Activated naive CD8-positive, alpha-beta T cell (primary cell): Measurements from ENCODE around the gene ST6GALNAC3.
"Not testable (repeated sequence)": the region's sequence is repeated elsewhere in the genome, so short reads cannot be mapped to it uniquely, and the experiment has no call there.

Experiments used
- H3K27ac Mint-ChIP-seq: one replicate; pipeline ENCODE4 v1.8.0; 2021; ENCODE audit warnings: mixed read lengths
- H3K27me3 Mint-ChIP-seq: one replicate; pipeline ENCODE4 v1.8.0; 2021; ENCODE audit warnings: mixed read lengths
- H3K36me3 Mint-ChIP-seq: one replicate; pipeline ENCODE4 v1.8.0; 2021; ENCODE audit warnings: mixed read lengths
- H3K4me1 Mint-ChIP-seq: one replicate; pipeline ENCODE4 v1.8.0; 2021; ENCODE audit warnings: low read depth, mixed read lengths
- H3K4me3 Mint-ChIP-seq: one replicate; pipeline ENCODE4 v1.8.0; 2021; ENCODE audit warnings: mild to moderate bottlenecking, mixed read lengths
- H3K9me3 Mint-ChIP-seq: one replicate; pipeline ENCODE4 v1.8.0; 2021; ENCODE audit warnings: low read depth, mixed read lengths

Gene ST6GALNAC3

DNA sequence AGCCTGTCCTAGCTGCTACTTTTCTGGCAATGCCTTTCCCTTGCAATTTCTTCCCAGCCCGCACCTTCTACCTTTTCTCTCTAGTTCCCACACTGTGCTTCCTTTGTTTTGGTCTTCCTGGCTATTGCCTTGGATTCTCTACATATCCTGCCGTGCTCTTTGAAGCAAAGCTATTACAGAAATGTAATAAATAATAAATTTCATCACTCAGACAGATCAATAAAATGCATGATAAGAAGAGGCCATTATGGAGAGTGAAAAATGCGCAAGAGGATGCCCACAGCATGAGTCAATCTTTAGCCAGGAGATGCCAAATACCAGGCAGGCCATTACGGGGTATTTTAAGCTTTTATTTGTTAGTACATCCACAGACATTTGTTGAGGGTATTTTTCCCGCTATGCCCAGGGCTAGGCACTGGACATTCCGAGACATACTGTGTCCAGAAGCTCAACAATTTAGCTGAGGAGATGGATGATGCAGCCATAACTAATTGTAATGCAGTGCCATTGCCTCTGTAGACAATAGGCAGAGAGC is 163.6 kb downstream of the ST6GALNAC3 start:
- H3K27ac Mint-ChIP-seq: no peak overlapping the region
- H3K9me3 Mint-ChIP-seq: no peaks in the 10 kb centered on the region
- no peak overlapping the region for H3K4me3 Mint-ChIP-seq
- no peaks in the 10 kb centered on the region for H3K36me3 Mint-ChIP-seq
- no peaks in the 10 kb centered on the region for H3K27me3 Mint-ChIP-seq
- H3K4me1 Mint-ChIP-seq: peaks cover 8% of the 10 kb centered on the region

- H3K4me1 Mint-ChIP-seq: peaks cover 6% of the 10 kb centered on the region
- H3K4me3 Mint-ChIP-seq: no peak overlapping the region
- no peaks in the 10 kb centered on the region for H3K36me3 Mint-ChIP-seq
- H3K27me3 Mint-ChIP-seq: no peaks in the 10 kb centered on the region
- H3K9me3 Mint-ChIP-seq: peaks cover 5% of the 10 kb centered on the region
- no peak overlapping the region for H3K27ac Mint-ChIP-seq
These were observed 164.9 kb downstream of the ST6GALNAC3 start for GRCh38 chr1:76239470-76239918.

- Mint-ChIP-seq H3K9me3 (peaks cover 8% of the 10 kb centered on the region), H3K27me3 (no peaks in the 10 kb centered on the region), H3K4me1 (peaks cover 12% of the 10 kb centered on the region), H3K27ac (no peak overlapping the region), H3K36me3 (no peaks in the 10 kb centered on the region), H3K4me3 (no peak overlapping the region)
These were observed 165.8 kb downstream of the ST6GALNAC3 start for GRCh38 chr1:76240316-76240715.

DNA sequence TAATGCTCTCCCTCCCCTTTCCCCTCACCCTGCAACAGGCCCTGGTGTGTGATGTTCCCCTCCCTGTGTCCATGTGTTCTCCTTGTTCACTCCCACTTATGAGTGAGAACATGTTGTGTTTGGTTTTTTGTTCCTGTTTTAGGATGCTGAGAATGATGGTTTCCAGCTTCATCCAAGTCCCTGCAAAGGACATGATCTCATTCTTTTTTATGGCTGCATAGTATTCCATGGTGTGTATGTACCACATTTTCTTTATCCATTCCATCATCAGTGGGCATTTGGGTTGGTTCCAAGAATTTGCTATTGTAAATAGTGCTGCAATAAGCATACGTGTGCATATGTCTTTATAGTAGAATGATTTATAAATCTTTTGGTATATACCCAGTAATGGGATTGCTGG is 168.0 kb downstream of the ST6GALNAC3 start:
- H3K27me3 Mint-ChIP-seq, H3K27ac Mint-ChIP-seq, H3K4me3 Mint-ChIP-seq, H3K36me3 Mint-ChIP-seq: not testable (repeated sequence)
- H3K9me3 Mint-ChIP-seq: peaks cover 12% of the 10 kb centered on the region
- peaks cover 31% of the 10 kb centered on the region for H3K4me1 Mint-ChIP-seq

DNA sequence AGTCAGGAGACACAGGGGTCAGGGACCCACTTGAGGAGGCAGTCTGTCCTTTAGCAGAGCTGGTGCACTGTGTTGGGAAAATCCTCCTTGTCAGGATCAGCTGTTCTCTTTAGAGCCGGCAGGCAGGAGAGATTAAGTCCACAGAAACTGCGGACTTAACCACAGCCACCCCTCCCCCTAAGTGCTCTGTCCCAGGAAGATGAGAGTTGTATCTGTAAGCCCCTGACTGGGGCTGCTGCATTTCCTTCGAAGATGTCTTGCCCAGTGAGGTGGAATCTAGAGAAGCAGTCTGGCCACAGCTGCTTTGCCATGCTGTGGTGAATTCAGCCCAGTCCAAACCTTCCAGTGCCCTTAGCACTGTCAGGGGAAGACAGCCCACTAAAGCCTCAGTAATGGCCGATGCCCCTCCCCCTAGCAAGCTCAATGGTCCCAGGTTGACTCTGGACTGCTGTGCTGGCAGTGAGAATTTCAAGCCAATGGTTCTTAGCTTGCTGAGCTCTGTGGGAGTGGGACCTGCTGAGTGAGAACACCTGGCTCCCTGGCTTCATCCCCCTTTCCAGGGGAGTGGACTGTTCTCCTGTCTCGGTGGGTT is 172.8 kb downstream of the ST6GALNAC3 start:
- Mint-ChIP-seq H3K4me1 (peaks cover 52% of the 10 kb centered on the region), H3K27me3 (no peaks in the 10 kb centered on the region), H3K4me3 (no peak overlapping the region), H3K9me3 (peaks cover 12% of the 10 kb centered on the region), H3K27ac (no peak overlapping the region), H3K36me3 (peaks cover 2% of the 10 kb centered on the region)

DNA sequence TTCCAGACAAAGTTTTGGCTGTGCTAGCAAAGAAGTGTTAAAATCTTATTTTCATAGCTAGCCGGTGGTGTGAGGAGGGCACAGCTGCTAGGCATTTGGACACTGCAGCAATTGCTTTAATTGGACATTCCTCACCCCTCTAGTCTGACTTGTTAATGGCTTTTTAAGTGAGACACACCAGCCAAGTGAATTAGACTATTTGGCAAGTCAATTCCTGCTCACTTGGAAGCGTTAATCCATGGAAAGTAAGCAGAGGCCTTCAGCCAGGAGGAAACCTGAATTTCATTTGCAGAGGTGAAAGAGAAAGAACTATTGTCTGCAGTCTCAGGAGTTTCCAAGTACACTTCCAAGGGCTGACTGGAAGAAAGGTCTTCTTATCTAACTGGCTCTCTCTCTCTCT is 175.7 kb downstream of the ST6GALNAC3 start:
- H3K27me3 Mint-ChIP-seq: no peaks in the 10 kb centered on the region
- H3K9me3 Mint-ChIP-seq: peaks cover 5% of the 10 kb centered on the region
- H3K36me3 Mint-ChIP-seq: peaks cover 2% of the 10 kb centered on the region
- H3K27ac Mint-ChIP-seq: no peak overlapping the region
- no peak overlapping the region for H3K4me3 Mint-ChIP-seq
- H3K4me1 Mint-ChIP-seq: peaks cover 73% of the 10 kb centered on the region

GRCh38 chr1:76252431-76252830 is 177.9 kb downstream of the ST6GALNAC3 start:
- Mint-ChIP-seq H3K36me3 (no peaks in the 10 kb centered on the region), H3K4me3 (no peak overlapping the region), H3K27me3 (no peaks in the 10 kb centered on the region), H3K4me1 (peaks cover 73% of the 10 kb centered on the region), H3K9me3 (no peaks in the 10 kb centered on the region), H3K27ac (peak overlapping the region; percentile 16)

- Mint-ChIP-seq H3K27me3 (no peaks in the 10 kb centered on the region), H3K4me1 (peaks cover 80% of the 10 kb centered on the region), H3K9me3 (peaks cover 2% of the 10 kb centered on the region), H3K27ac (peak overlapping the region; percentile 83), H3K36me3 (peaks cover 2% of the 10 kb centered on the region), H3K4me3 (peak overlapping the region; percentile 46)
These were observed 179.8 kb downstream of the ST6GALNAC3 start for GRCh38 chr1:76254104-76255030.

GRCh38 chr1:76256289-76257223 is 182.0 kb downstream of the ST6GALNAC3 start:
- Mint-ChIP-seq H3K27ac (peak overlapping the region; percentile 91), H3K4me3 (peak overlapping the region; percentile 61), H3K36me3 (peaks cover 3% of the 10 kb centered on the region), H3K4me1 (peaks cover 89% of the 10 kb centered on the region), H3K9me3 (peaks cover 4% of the 10 kb centered on the region), H3K27me3 (no peaks in the 10 kb centered on the region)

DNA sequence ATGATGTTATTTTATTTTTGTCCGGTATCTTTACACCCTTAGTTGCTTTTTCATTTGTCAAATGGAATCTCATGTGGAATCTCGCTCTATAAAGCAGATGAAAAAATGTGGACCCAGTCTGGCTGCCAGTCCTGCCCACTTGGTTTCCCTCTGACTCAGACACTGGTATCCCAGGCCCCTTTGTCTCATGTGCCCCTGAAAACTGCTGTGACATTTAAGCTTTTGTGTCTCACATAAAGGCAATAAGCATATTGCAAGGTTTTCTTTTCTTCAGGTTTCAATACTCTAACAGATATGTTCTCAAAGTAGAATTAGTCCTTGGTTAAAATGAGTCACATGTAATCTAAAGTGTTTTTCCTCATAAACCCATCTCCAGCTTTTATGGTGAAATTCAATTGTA is 183.3 kb downstream of the ST6GALNAC3 start:
- Mint-ChIP-seq H3K4me3 (peak overlapping the region; percentile 68), H3K36me3 (peaks cover 6% of the 10 kb centered on the region), H3K4me1 (peaks cover 88% of the 10 kb centered on the region), H3K27me3 (no peaks in the 10 kb centered on the region), H3K27ac (peak overlapping the region; percentile 91), H3K9me3 (peaks cover 4% of the 10 kb centered on the region)

DNA sequence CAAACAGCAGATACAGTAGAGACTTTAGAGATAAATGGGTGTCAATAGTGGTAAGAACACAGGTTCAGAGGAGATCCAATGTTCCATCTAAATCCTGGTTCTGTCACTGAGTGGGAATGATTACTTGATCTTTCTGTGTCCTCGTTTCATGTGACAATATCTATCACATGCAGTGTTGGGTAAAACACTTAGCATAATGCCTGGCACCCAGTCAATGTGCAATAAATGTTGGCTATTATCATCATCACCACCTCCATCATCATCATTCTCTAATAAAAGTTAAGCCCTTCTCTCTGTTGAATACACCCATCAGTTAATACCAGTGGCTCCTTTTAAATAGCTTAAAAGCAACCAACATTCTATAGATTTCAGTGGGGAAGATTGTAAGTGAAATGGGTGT is 184.7 kb downstream of the ST6GALNAC3 start:
- H3K27ac Mint-ChIP-seq: peak overlapping the region; percentile 91

GRCh38 chr1:76260279-76260678 is 185.7 kb downstream of the ST6GALNAC3 start:
- Mint-ChIP-seq H3K4me3 (no peak overlapping the region), H3K4me1 (peaks cover 70% of the 10 kb centered on the region), H3K9me3 (peaks cover 4% of the 10 kb centered on the region), H3K27ac (peak overlapping the region; percentile 77), H3K36me3 (peaks cover 6% of the 10 kb centered on the region), H3K27me3 (no peaks in the 10 kb centered on the region)

More for the DNA sequence above, 184.7 kb downstream of the ST6GALNAC3 start:
- Mint-ChIP-seq H3K4me3 (peak overlapping the region; percentile 44), H3K9me3 (peaks cover 4% of the 10 kb centered on the region), H3K36me3 (peaks cover 6% of the 10 kb centered on the region), H3K27me3 (no peaks in the 10 kb centered on the region), H3K4me1 (peaks cover 76% of the 10 kb centered on the region)

GRCh38 chr1:76262601-76263000 is 188.1 kb downstream of the ST6GALNAC3 start:
- Mint-ChIP-seq H3K4me3 (no peak overlapping the region), H3K4me1 (peaks cover 64% of the 10 kb centered on the region)

DNA sequence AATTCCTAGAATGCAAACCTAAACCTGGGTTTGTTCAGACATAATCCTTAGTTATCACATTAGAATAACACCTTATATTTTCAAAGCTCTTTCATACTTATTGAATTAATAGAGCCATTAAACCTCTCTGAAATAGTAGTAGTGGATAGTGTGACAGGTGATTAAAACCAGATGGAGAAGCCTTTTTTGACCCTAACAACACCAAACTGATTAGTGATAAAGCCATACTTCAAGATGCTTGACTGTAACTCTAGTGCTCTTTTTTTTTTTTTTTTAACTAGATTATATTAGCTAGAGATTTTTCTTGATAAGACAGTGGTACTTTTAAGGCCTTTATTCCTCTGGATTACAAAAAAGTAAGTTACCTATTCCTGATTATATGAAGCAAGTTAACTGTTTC is 190.1 kb downstream of the ST6GALNAC3 start:
- Mint-ChIP-seq H3K4me1 (peaks cover 64% of the 10 kb centered on the region), H3K27ac (no peak overlapping the region)

More at GRCh38 chr1:76262601-76263000, 188.1 kb downstream of the ST6GALNAC3 start:
- Mint-ChIP-seq H3K36me3 (peaks cover 6% of the 10 kb centered on the region), H3K9me3 (peaks cover 4% of the 10 kb centered on the region), H3K27ac (peak overlapping the region; percentile 31), H3K27me3 (no peaks in the 10 kb centered on the region)

More for the DNA sequence above, 190.1 kb downstream of the ST6GALNAC3 start:
- Mint-ChIP-seq H3K27me3 (no peaks in the 10 kb centered on the region), H3K9me3 (no peaks in the 10 kb centered on the region), H3K4me3 (no peak overlapping the region), H3K36me3 (peaks cover 3% of the 10 kb centered on the region)
